Bone marrow (tissue), 2 donors: ENCODE data around the gene RNF224.
"Not testable (repeated sequence)": the region's sequence is repeated elsewhere in the genome, so short reads cannot be mapped to it uniquely, and the experiment has no call there.

Experiments used
- DNase-seq, 2 donors: peaks; one replicate each; lab custom pipeline; 2025; lab: John Stamatoyannopoulos, UW

The RNF224 gene

DNA sequence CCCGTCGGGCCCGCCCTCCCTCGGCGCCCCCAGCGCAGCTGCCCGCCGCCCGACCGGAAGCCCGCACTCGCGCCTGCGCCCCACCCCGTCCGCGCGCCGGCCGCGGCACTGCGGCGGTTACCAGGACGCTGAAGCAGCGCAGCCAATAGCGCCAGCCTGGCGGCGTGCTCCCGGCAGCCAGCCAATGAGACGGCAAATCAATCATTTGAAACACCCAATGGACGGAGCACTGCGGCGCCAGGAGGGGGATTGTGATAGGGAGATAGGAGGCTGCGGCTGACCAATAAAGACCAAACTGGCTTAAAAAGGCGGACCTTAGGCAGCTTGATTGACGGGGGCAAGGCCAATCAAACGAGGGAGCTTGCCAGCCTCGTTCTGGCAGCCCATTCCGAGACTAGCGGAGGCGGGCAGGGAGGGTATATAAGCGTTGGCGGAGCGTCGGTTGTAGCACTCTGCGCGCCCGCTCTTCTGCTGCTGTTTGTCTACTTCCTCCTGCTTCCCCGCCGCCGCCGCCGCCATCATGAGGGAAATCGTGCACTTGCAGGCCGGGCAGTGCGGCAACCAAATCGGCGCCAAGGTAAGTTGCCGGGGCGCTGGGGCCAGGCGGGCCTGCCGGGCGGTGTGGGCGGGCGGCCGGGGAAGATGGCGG is 13.7 kb downstream of the RNF224 start, which contains the start of gene TUBB4B:
TUBB4B (plus strand) TSS at position 447 of the 649 bp plus-strand sequence; CDS start at position 521, 74 bp downstream.
- peak; percentile 97 to 100 for DNase-seq

DNA sequence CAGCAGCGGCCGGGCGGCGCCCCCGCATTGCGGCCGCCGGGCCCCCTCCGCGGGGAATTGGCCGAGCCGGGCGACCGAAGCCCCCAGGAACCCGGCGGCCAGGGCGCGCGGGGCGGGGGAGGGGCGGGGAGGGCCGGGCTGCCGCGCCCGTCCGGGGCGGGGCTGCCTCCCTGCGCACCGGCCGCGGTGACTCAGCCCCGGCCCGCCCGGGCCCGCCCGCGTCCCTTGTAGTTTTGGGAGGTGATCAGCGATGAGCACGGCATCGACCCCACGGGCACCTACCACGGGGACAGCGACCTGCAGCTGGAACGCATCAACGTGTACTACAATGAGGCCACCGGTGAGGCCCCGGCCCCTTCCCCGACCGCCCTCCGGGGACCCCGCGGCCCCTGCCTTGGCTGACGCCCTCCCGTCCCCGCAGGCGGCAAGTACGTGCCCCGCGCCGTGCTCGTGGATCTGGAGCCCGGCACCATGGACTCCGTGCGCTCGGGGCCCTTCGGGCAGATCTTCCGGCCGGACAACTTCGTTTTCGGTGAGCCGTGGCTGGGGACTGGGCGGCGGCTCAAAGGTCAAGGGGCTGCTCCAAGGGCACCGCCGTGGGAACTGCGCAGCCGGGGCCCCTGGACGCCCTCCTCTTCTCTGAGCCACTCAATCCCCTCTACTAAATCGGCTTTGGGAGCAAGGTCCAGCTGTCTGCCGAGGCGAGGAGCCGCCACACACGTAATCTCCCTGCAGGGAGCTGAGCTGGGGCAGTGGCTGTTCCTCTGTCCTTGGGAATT is 14.4 kb downstream of the RNF224 start:
- peak in 1 of 2 donors; percentile 80 for DNase-seq

DNA sequence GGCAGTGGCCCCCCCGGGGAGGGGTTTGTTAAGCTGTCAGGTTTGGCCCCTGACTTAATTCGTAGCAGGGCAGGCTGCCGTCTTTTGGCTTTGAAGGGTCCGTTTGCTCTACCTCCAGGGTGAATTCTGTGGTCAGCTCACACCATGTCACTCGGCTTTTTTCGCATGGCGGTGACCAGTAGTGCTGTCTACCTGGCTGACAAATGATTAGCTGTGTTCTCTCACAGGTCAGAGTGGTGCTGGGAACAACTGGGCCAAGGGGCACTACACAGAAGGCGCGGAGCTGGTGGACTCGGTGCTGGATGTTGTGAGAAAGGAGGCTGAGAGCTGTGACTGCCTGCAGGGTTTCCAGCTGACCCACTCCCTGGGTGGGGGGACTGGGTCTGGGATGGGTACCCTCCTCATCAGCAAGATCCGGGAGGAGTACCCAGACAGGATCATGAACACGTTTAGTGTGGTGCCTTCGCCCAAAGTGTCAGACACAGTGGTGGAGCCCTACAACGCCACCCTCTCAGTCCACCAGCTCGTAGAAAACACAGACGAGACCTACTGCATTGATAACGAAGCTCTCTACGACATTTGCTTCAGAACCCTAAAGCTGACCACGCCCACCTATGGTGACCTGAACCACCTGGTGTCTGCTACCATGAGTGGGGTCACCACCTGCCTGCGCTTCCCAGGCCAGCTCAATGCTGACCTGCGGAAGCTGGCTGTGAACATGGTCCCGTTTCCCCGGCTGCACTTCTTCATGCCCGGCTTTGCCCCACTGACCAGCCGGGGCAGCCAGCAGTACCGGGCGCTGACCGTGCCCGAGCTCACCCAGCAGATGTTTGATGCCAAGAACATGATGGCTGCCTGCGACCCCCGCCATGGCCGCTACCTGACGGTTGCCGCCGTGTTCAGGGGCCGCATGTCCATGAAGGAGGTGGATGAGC is 15.2 kb downstream of the RNF224 start:
- DNase-seq = no peak

DNA sequence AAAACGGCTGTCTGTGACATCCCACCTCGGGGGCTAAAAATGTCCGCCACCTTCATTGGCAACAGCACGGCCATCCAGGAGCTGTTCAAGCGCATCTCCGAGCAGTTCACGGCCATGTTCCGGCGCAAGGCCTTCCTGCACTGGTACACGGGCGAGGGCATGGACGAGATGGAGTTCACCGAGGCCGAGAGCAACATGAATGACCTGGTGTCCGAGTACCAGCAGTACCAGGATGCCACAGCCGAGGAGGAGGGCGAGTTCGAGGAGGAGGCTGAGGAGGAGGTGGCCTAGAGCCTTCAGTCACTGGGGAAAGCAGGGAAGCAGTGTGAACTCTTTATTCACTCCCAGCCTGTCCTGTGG is 15.9 kb downstream of the RNF224 start:
- not testable (repeated sequence) for DNase-seq

DNA sequence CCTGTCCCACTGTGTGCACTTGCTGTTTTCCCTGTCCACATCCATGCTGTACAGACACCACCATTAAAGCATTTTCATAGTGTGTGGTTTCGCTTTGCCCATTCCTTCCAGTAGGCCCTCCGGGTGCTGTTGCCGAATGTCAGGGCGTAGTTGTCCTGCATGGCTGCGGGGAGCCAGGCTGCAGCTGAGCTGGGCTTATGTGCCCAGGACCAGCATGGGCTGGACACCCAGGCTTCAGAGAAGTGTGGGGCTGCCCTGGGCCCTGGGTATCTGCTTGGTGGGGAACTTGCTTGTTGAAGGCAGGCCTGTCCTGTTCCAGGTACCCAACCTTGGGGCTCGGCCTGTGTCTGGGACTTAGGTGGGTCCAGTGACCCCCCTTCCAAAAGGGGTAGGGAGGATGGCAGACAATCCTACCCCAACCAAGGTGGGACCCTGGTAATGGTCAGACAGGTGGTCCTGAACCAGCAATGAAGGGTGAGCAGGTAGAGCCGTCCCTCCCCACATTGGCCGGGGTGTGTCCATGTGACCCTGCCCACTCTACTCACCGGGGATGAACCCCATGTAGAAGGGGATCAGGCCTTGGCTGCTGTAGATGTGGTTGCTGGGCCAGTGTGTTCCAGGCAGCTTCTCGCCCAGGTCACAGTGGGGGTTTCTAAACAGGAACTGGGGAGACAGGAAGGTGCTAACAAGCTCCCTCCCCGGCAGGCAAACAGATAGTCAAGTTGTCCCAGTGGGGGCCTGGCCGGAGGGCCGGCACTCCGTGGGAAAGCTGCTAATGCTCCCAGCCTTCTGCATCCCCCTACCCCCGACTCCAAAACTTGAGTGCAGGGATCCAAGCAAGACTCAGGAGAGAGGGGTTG is 16.6 kb downstream of the RNF224 start:
- no peak for DNase-seq

DNA sequence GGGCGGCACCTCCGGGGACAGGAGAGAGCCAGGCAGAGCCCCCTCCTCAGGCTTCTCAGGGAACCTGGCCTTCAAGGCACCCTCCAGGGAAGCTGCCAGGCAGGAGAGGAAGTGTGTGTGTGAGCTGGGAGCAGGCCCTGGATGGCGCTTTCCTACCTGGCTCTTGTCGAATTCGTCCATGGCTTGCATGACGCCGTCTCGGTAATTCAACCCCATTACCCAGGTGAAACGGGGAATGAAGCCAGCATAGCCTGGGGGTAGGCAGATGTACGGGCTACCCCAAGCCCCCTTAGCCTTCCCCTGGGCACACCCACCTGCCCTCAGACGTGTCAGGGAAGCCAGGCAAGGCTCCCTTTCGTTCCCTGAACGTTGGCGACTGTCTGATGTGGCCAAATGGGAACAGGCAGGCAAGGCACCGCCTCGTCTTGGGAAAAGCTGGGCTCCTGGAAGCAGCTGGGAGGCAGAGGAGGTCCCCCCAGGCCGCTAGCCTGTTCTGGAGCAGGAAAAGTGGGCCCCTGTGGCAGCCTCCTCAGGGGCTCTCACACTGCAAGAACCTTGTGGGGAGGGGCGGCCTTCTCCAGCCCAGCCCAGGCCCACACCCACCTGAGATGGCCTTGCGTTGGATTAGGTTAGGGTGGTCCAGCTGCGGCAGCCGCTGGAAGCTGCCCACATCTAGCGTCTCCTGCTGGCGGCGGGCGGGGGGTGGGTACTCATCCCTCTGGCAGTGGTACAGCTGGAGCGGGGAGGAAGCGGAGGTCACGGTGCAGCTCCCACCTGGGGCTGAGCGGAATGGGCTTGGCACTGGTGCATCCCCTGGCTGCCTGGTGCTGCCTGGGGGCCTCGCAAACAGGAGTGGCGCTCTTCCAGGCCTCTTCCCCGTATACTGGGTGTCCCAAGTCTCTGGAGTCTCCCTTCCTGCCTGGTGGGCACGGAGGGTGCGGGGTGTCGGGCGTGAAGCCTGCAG is 17.5 kb downstream of the RNF224 start:
- no peak for DNase-seq

DNA sequence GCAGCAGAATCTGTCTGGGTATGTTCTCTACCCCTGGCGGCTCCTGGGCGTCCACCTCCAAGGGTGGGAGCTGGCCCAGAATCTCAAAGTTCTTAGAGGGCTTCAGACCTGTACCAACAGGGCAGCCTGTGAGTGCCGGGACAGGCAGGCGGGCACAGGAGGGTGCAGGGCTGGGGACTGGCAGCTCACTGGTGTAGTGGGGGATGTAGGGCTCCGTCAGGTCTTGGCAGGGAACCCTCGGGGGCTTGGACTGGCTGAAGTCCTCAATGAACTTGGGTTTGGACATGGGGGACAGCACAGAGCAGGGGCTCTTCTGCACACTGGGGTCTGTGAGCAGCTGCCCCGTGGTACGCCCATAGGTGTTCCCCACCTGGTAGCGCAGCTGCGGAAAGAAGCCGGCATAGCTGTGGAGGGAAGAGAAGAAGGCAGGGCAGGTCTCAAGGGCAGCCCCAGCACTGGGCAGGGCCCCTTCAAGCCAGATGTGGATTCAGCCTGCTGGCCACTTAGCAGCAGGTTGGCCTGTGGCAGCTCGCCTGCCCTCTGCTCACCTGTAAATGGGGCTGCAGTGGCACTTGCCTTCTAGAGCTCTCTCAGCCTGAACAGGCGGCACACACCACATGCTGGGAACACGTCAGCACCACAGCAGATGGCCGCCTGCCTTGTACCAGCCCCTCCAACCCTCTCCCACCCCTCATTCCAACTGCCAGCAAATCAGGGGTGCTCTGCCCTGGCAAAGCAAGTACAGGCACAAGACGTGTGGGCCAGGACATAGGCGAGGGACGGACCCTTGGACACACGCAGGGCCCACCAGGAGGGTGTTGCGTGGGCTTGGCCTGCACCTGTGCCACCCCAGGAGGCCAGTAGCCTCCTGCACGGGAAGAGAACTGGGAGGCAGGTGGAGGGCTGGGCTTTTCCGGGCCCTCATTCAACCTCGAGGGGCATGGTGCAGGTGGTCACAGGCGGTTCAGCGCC is 18.4 kb downstream of the RNF224 start:
- no peak for DNase-seq

DNA sequence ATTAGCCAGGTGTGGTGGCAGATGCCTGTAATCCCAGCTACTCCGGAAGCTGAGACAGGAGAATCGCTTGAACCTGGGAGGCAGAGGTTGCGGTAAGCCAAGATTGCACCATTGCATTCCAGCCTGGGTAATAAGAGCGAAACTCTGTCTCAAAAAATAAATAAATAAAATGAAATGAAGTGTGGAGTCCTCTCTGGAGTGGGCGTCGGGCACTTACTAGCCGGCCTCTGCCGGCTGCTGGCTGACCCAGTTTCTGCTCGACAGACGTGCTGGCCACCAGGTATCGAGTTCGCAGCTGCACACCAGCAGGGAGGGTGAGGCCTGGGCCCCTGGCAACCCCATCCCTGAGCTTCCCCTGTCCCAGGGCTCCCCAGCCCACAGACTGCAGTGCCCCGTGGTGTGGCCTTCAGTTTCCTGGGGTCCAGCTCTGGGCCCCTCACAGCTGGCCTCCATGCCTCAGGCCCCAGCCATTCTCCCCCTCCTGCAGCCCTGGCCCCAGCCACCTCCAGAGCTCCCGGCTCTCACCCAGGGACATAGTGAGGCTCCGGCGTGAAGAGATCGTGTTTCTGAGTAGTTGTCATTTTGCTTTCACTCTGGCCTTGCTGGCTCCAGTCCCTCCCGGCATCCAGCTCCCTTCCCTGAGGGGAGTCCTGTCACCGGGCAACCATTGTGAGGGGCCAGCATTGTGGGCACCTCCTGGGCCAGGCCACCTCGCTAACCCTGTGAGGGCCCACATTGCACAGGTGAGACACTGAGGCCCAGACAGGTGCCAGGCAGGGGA is 20.0 kb downstream of the RNF224 start:
- DNase-seq = no peak

DNA sequence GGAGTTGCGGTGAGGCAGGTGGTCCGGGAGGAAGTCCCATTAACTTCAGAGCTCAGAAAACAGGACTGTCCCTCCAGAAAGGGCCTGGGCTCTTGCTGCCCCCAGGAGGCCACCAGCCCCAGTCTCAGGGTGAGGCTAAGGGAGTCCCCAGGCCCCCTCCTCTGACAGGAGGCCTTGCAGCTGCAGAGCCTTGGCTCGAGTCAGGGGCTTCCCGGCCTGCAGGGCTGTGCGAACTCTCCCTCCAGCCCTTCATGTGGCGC is 20.5 kb downstream of the RNF224 start:
- DNase-seq = no peak

DNA sequence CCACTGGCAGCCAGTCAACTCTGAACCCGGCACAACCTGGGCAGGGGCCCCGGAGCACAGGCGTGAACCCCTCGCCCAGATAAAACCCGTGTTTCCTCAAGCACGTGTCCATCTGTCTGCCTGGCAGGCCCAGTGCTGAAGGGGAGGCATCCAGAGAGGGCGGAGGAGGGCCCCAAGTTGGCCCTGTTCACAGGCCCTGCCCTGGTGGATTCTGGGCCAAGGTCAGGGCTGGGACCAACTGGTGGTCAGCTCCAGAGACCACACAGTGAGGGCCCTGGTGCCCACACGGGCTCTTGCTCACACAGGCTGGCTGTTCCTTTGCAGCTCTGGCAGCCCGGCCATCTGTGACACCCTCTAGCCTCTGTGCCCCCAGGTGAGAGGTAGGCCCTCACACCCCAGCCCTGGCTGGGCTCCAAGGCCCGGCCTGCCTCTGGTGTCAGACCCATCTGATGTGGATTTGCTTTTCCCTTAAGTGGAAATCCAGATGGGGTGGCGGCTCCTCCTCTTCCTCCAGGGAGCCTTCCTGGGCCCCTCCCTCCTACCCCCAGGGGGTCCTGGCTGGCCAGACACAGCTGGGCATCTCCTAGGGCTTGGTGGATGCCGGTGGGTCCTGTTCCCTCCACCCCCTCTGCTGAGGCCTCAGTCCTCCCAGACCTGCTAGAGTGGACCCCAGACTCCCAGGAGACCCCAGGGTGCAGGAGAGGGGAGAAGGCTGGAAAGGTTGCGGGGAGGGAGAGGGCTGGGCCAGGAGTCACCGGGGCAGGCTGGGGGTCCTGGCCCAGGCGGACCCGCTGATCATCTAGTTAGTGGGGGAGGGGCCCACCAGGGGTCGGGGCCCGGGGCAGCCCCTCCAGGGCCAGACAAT is 23.3 kb downstream of the RNF224 start:
- no peak for DNase-seq

DNA sequence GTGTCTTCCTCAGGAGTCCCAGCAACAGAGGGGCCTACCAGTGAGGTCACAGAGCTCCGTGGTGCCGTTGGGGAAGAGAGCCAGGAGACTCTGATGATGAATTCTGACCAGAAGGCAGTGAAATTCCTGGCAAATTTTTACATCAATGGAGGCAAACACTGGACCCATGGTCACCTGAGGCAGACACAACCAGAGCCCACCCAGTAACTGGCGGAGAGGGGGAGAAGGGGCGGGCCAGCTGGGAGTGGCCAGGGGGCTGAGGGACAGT is 23.8 kb downstream of the RNF224 start, which contains the start of gene STPG3:
STPG3 (plus strand) TSS at position 93 of the 268 bp plus-strand sequence; CDS start at position 94, 1 bp downstream.
- no peak for DNase-seq

DNA sequence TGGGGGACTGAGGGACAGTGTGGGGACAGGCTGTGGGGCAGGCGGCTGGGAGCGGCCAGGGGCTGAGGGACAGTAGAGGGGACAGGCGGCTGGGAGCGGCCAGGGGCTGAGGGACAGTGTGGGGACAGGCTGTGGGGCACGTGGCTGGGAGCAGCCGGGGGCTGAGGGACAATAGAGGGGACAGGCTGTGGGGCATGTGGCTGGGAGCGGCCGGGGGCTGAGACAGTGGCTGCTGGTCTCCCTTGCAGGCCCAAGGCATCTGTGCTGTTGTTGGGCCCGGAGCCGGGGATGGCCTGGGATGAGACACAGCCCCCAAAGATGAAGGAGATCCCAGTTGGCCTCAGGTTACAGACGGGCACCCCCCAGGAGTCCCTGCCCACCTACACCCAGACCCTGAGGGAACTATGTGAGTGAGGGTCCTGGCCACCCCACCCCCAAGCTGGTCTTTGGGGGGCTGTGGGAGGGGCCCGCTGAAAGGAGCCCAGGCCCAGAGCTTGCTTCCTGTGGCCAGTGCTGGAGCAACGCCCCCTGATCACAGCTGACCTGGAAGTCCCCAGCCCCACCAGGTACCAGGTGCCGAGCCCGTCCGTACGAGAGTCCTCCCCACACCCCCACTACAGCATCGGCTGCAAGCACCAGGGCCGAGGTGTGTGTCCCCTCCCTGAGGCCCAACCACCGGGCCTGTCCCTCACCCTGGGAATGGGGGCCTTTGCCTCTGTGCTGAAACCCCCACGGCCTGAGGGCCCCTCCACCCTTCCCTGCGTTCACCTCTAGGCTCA is 24.4 kb downstream of the RNF224 start:
- no peak for DNase-seq

DNA sequence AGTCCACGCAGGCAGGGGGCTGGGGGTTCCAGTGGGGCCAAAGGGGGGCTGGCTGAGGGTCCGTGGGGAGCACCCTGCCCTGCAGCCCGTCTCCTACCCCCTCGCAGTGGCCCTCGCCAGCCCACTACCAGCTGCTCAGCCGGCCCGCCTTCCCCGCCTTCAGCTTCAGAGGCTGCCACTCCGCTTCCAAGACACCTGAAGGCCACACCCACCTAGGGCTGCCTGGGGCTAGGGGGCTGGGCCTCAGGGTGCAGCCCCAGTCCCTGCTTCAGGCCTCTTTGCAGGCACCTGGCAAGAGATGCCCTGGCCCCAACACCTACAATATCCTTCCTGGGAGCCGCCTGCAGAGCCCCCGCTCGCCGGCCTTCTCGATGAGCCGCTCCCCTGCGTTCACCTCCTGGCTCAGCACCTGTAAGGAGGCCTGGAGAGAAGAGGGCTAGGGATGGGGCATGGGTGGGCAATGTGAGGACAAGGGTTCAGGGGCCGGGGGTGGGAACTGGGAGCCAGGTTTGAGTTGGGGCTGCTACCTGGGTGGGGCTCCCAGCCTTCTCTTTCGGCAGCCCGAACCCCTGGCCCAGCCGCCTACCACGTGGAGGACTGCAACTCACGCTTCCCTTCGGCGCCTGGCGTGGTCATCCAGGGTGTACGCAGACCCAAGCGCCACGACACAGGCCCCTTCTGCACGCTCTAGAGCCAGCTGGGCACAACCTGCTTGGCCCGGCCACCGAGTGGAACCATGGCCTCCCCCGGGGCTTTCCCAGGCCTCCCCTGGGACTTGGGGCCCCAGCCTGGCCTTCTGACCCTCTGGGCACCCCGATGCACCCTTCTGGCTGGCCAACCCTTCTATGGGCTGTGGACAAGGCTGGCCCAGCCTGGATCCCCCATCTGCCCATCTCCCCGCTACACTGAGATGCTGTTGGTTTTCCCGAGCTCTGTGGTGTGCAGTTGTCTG is 25.5 kb downstream of the RNF224 start:
- DNase-seq = no peak

DNA sequence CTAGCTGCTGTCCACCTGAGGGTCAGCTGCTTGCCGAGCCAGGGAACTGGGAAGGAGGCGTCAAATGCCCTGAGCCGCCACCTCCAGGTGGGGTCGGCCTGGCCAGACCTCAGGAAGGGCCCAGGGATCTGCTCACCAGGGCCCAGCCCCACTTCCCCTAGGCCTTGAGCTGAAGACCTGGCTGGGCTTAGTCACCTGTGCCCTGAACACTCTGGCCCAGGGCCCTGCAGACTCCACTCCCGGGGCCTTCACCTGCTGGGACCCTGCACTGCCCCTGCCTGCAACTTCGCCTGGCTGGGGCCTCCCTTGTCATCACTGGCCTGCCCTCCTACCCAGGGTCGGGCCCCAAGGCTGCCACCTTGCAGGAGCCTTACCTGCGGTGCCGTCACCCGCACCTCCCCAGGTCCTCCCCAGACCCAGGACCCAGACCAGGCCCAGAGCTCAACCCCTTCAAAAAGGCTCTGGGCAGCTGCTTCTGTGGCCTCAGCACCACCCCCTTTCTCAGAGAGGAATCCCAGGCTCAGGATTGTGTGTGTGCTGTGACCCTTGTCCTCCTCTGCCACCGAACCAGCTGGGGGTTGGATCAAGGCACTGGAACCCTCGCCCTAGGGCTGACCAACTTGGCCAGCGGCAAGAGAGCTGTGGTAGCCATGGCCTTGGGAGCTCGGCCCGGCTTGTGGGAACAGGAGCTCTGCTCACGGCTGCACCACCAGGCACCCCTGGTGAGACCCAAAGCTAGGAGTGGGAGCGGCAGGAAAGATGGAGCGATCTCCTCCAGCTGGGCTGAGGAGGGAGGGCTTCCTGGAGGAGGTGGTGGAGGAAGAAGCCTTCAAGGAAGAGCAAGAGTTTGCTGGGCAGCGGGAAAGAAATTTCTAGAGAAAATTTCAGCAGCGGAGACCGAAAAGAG is 26.7 kb downstream of the RNF224 start:
- no peak for DNase-seq
